ENCODE measurements around the gene HAUS1. TPM values are rescaled to one million over a fixed set of nuclear protein-coding genes. Genes with fewer than 3 reads are reported as not detected.

The HAUS1 gene
- total and polyA plus RNA-seq, 2 of the 8 experiments (the other 6 are each of a cell fraction or from before 2014, with no cell fraction given) = 104 TPM

DNA sequence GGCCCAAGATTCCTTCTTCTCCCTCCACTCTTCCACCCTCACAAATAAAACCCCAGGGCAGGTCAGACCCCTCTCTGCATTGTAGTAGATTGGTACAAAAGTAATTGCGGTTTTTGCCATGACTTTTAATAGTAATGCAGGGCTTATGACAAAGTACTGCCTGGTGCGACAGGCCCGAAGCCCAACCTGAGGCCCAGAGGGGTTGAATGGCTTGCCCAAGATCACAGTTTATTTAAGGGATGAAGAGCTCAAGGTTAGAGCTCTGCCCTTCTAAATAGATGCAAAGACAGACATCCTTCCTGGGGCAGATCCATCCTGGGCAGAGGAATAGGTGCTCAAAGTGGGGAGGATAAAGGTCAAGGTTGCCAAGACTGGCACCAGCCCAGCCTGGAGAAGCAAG lies 31.2 kb upstream of the HAUS1 start:
- H3K36me3 ChIP-seq (ENCODE audit: control insufficient read depth in 2 of 4, insufficient read depth in 4 of 4, low read length in 3 of 4) = peaks cover 0 to 6% (median 0%) of the 10 kb centered on the region in 4 experiments; a peak in 2 of 8 replicates
- H3K79me2 ChIP-seq (ENCODE audit: control insufficient read depth in 1 of 2, insufficient read depth in 2 of 2, low read length in 2 of 2) = no peaks in the 10 kb centered on the region
- H3K4me2 ChIP-seq (ENCODE audit: insufficient read depth in 1 of 2, low read depth in 2 of 2, low read length in 2 of 2) = peak overlapping the region in 1 of 2 experiments; percentile 88; a peak in 1 of 4 replicates
- peaks cover 0 to 6% (median 0%) of the 10 kb centered on the region in 4 experiments; a peak in 2 of 7 replicates for H3K4me1 ChIP-seq (replicated peaks in 1 of 4; ENCODE audit: control insufficient read depth in 3 of 4, insufficient read depth in 4 of 4, low read length in 3 of 4)
- no peak overlapping the region for H2BK120ac ChIP-seq (replicated peaks; ENCODE audit: low read depth, low read length)
- WGBS, 2 experiments (ENCODE audit: extremely low coverage in 1 of 2, insufficient coverage in 1 of 2, insufficient read length in 1 of 2, insufficient replicate concordance in 2 of 2, low coverage in 1 of 2, low lambda C conversion rate in 2 of 2, missing lambda C conversion rate in 1 of 2) = 77% methylated on average over 3 of the region's 3 CpGs; no CpG with 5 or more reads in 1 of the 2 experiments
- no peak for FAIRE-seq
- H4K91ac ChIP-seq (replicated peaks; ENCODE audit: insufficient read length, low read length) = no peak overlapping the region
- H3K4me3 ChIP-seq (ENCODE audit: extremely low read depth in 1 of 4, insufficient read depth in 2 of 4, low read depth in 3 of 4, low read length in 4 of 4) = no peak overlapping the region
- no peak overlapping the region for H2BK20ac ChIP-seq (ENCODE audit: low read length)
- POLR2A ChIA-PET (ENCODE audit: partially characterized antibody) = interaction anchor here (1.5 to 2.3 kb wide), 4 partner anchors 9 to 31 kb away, joined by 4 to 7 read pairs (median 4); partner anchors contain the start of gene HAUS1
- no peaks in the 10 kb centered on the region for H3K9me3 ChIP-seq (ENCODE audit: insufficient read depth in 2 of 2, low read depth in 1 of 2, low read length in 1 of 2)
- H3K18ac ChIP-seq (ENCODE audit: extremely low read depth, low read length) = no peak overlapping the region
- H3K9ac ChIP-seq (replicated peaks in 1 of 4; ENCODE audit: extremely low read depth in 1 of 4, low read depth in 3 of 4, low read length in 3 of 4) = no peak overlapping the region
- no peak overlapping the region for H4K8ac ChIP-seq (ENCODE audit: extremely low read depth, insufficient read depth, low read length)
- H3K27me3 ChIP-seq (replicated peaks in 1 of 4; ENCODE audit: control insufficient read depth in 3 of 4, extremely low read depth in 1 of 4, insufficient read depth in 3 of 4, low read length in 3 of 4) = peaks cover 4 to 31% (median 28%) of the 10 kb centered on the region in 4 experiments
- no peak overlapping the region for H2BK12ac ChIP-seq (ENCODE audit: low read depth, low read length)
- peaks cover 0 to 3% of the 10 kb centered on the region in 2 experiments for H4K20me1 ChIP-seq (replicated peaks in 1 of 2; ENCODE audit: control insufficient read depth in 1 of 2, insufficient read depth in 2 of 2, low read length in 2 of 2)
- H3K4ac ChIP-seq (replicated peaks; ENCODE audit: insufficient read length, low read depth, low read length) = no peak overlapping the region
- no peak for DNase-seq (ENCODE audit: low read depth in 1 of 2, low spot score in 2 of 2)
- no peaks in the 10 kb centered on the region for H3K79me1 ChIP-seq (ENCODE audit: low read depth, low read length)
- H2BK5ac ChIP-seq (ENCODE audit: low read depth, low read length) = no peak overlapping the region
- CTCF ChIA-PET (ENCODE audit: partially characterized antibody) = interaction anchor here (0.6 to 4.1 kb wide), 46 partner anchors 9 to 420 kb away, joined by 3 to 27 read pairs (median 5); no protein-coding TSS in a partner anchor
- no peak overlapping the region for H3K56ac ChIP-seq (replicated peaks; ENCODE audit: insufficient read length, low read depth, low read length)
- H2BK15ac ChIP-seq (ENCODE audit: low read length) = no peak overlapping the region
- H3K27ac ChIP-seq (ENCODE audit: low read depth, low read length) = no peak overlapping the region
- no peak overlapping the region for H2AFZ ChIP-seq (ENCODE audit: low read length)
- no peak overlapping the region for H3K23ac ChIP-seq (ENCODE audit: insufficient read length)
- peaks cover 11% of the 10 kb centered on the region; the same call in 1 of the 2 replicates for H3K23me2 ChIP-seq (ENCODE audit: low read depth, low read length)
- no peak overlapping the region for H2AK5ac ChIP-seq (ENCODE audit: low read depth, low read length)
- H3K14ac ChIP-seq (ENCODE audit: insufficient read length) = no peak overlapping the region
- no peak overlapping the region for H4K5ac ChIP-seq (ENCODE audit: insufficient read length, low read depth, low read length)
- no peak for TF ChIP-seq TAF7 (optimal IDR thresholded peaks at IDR 0.05; ENCODE audit: borderline replicate concordance, low read depth, low read length)
- TF ChIP-seq BACH1 (IDR thresholded peaks at IDR 0.05; ENCODE audit: low read length) = no peak
- TF ChIP-seq TBP (IDR thresholded peaks at IDR 0.05; ENCODE audit: low read depth, low read length) = no peak
- no peak for TF ChIP-seq SIN3A (conservative IDR thresholded peaks at IDR 0.05 in 1 of 2, IDR thresholded peaks at IDR 0.05 in 1 of 2; ENCODE audit: low read depth in 1 of 2, low read length in 2 of 2)
- no peak for TF ChIP-seq TAF1 (IDR thresholded peaks at IDR 0.05; ENCODE audit: low read depth, low read length)
- TF ChIP-seq, protein P1, sequence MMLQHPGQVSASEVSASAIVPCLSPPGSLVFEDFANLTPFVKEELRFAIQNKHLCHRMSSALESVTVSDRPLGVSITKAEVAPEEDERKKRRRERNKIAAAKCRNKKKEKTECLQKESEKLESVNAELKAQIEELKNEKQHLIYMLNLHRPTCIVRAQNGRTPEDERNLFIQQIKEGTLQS (IDR thresholded peaks at IDR 0.05; ENCODE audit: insufficient read depth, low read depth, low read length) = no peak
- TF ChIP-seq POLR2AphosphoS5 (IDR thresholded peaks at IDR 0.05; ENCODE audit: low read depth, low read length) = no peak
- TF ChIP-seq BRCA1 (IDR thresholded peaks at IDR 0.05; ENCODE audit: low read depth, low read length) = no peak
- no peak for TF ChIP-seq E2F6 (IDR thresholded peaks at IDR 0.05)
- no peak for TF ChIP-seq RNF2 (IDR thresholded peaks at IDR 0.05; ENCODE audit: borderline replicate concordance, low read depth, low read length, missing control alignments, poor library complexity, severe bottlenecking)
- no peak for TF ChIP-seq KDM4A (IDR thresholded peaks at IDR 0.05; ENCODE audit: low read depth, low read length, severe bottlenecking)
- no peak for TF ChIP-seq MAFK (IDR thresholded peaks at IDR 0.05; ENCODE audit: low read depth, low read length)
